GM18909 (cell line): ENCODE data around the gene GTF3C2.
"Not testable (repeated sequence)": the region's sequence is repeated elsewhere in the genome, so short reads cannot be mapped to it uniquely, and the experiment has no call there.

Source experiments
- ATAC-seq: cut with Tn5 transposase; IDR thresholded peaks from one replicate; pipeline ENCODE4 v1.9.1; 2021; ENCODE audit warnings: mild to moderate bottlenecking; ENCODE audit not compliant: unreplicated experiment, poor library complexity

Gene GTF3C2

GRCh38 chr2:27322766-27323595 lies 33.6 kb downstream of the GTF3C2 start, which contains the start of gene MPV17:
Gene MPV17 (minus strand): TSS chr2:27323097. CDS start chr2:27322517, 580 bp downstream.
- ATAC-seq, result peak; percentile 88

GRCh38 chr2:27322301-27322765 lies 34.2 kb downstream of the GTF3C2 start:
- no peak for ATAC-seq

- no peak for ATAC-seq
Observed at GRCh38 chr2:27320958-27321543, 35.5 kb downstream of the GTF3C2 start.

GRCh38 chr2:27319839-27320238 lies 36.7 kb downstream of the GTF3C2 start:
- not testable (repeated sequence) for ATAC-seq

GRCh38 chr2:27316655-27317412 lies 39.7 kb downstream of the GTF3C2 start:
- ATAC-seq, result no peak

GRCh38 chr2:27315122-27315521 lies 41.4 kb downstream of the GTF3C2 start:
- no peak for ATAC-seq

- ATAC-seq, result no peak
Observed at GRCh38 chr2:27314709-27315108, 41.9 kb downstream of the GTF3C2 start.

- ATAC-seq, result no peak
Observed at GRCh38 chr2:27313882-27314645, 42.5 kb downstream of the GTF3C2 start.

GRCh38 chr2:27312152-27312551 lies 44.4 kb downstream of the GTF3C2 start:
- no peak for ATAC-seq

- ATAC-seq, result no peak
Observed at GRCh38 chr2:27309651-27310050, 46.9 kb downstream of the GTF3C2 start.

- ATAC-seq, result no peak
Observed at GRCh38 chr2:27308359-27308881, 48.1 kb downstream of the GTF3C2 start, which contains the start of gene UCN. Gene UCN (minus strand): TSS chr2:27308445. CDS start chr2:27307895, 550 bp downstream.

GRCh38 chr2:27307545-27308358 lies 48.8 kb downstream of the GTF3C2 start:
- no peak for ATAC-seq

GRCh38 chr2:27307287-27307544 lies 49.3 kb downstream of the GTF3C2 start:
- ATAC-seq, result no peak

GRCh38 chr2:27306573-27307286 lies 49.8 kb downstream of the GTF3C2 start:
- no peak for ATAC-seq

GRCh38 chr2:27306136-27306535 lies 50.4 kb downstream of the GTF3C2 start:
- ATAC-seq, result no peak

- no peak for ATAC-seq
Observed at GRCh38 chr2:27305516-27305915, 51.0 kb downstream of the GTF3C2 start.

GRCh38 chr2:27304488-27305240 lies 51.9 kb downstream of the GTF3C2 start:
- ATAC-seq, result no peak
